Retina (tissue), 1 donor: ENCODE measurements around the gene TMEM74B.
A peak's percentile ranks its signal among the peaks of the same experiment; 100 is the strongest.

ENCODE experiments used
- DNase-seq: peaks from one replicate; pipeline ENCODE4 v3.0.0-alpha.2; 2016

TMEM74B gene

DNA sequence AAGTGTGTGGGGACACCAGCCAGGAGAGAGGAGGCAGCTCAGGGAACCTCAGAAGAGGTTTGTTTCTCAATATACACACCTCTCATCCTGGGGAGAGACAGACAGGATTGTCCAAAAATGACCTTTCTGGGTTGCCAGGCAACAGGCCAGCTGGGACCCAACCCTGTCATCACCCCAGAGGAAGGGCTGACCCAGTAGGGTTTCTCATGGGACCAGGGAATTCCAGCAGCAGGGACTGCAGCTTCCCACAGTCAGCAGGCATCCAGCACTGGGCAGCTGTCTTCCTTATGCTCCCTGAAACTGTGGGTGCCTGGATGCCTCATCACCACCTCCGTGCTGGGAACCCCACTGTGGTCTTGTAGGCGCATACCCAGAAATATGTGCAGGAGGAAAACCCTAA, 19.8 kb upstream of the TMEM74B start:
- no peak for DNase-seq

GRCh38 chr20:1204113-1204512, 19.3 kb upstream of the TMEM74B start:
- no peak for DNase-seq

DNA sequence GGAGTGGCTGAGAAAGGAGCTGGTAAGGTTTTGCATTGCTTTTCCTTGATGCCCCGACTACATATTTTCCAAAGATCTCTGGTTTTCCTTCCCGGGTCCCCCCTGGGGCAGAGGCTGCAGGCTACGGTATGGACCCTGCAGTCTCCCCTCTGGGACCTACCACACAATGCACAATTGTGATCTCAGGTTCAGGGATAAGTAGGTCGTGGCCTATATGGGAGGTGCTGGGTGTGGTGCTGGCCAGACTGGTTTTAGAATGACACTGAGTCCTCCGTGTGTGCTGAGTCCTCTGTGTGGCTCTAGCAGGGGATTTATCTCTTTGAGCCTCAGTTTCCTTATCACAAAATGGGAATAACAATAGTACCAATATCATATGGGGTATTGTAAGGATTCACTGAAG, 18.8 kb upstream of the TMEM74B start:
- DNase-seq = no peak

- no peak for DNase-seq
Observed at GRCh38 chr20:1202762-1203504, 18.2 kb upstream of the TMEM74B start, which contains the start of gene C20orf202. Gene C20orf202 (plus strand): TSS chr20:1203454. CDS start chr20:1203586, 132 bp downstream.

- no peak for DNase-seq
Observed at GRCh38 chr20:1199964-1200363, 15.2 kb upstream of the TMEM74B start.

DNA sequence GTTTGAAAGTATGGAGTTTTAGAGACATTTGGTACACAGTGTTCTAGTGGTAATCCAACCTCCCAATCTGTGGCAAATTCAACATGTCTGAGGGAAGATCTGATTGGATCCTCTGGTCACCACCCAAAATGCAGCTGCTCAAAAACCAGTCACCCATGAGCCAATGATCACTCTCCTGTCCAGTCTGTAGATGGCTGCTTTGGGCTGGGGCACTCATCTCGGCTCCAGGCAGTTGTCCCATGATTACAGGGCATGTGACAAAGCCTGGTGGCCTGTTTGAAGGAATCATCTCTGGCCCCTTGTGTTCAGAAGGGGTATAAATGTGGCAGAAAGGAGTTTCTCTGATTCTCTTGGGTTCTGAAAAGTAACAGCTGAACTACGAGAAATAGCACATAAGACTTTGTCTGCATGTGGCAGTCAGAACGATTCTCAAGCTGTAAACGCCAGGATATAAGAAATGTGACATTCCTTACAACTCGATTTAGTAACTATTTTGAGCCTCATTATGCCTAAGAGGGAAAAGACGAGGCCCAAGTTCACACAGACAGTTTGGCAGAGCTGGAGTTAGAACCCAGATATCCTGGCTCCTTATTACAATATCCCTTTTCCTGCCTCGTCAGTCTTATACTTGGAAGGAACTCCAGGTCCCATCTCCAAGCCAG, 14.6 kb upstream of the TMEM74B start:
- DNase-seq = no peak

DNA sequence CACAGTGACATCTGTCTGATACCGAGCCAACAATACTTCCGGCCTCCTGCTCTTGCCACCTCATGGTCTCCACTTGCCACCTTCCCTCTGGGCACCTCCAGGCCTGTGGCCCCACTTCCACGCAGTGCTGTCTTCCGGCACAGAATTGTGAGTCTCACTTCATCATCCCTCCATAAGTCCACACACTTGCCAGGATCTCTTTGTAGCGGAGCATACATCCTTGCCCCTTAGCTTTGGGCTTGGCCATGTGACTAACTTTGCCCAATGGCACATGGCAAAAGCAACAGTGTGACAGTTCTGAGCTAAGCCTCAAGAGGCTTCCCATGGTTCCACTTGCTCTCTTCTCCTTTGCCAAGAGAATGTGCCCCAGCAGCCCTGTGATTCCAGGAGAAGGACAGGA, 14.0 kb upstream of the TMEM74B start:
- DNase-seq = no peak

DNA sequence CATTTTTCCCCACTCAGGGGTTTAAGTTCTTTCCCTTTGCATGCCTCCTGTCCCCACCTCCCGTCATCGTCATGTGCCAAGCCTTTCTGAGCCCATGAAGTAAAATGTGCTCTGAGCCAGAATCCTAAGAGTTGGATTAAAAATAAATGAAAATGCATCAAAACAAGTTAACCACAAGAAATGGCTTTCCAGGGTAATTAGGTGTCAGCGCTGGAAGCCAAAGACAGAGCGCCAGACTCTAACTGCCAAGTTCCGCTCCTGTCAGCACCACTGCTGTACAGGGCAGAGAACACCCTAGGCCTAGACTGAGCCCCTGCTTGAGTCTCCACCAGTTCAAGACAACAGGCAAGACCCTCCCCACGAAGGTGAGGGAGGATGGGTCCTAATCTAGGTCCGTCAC, 13.0 kb upstream of the TMEM74B start:
- no peak for DNase-seq

DNA sequence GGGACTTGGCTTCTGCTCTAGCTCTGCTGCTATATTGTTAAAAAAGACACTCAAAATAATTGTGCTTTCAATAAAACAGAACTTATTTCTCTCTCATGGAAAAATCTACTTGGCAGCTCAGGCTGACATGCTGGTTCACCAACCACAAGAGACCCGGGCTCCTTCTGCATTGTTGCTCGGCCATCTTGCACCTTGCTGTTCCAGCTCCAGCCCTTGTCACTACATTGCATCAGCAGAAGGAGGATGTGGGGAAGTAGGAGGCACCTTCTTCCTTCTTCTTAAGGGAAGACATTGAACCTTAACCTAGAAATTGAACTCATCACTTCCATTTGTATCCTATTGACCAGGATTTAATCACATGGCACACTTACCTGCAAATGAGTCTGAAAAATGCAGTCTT, 11.9 kb upstream of the TMEM74B start:
- no peak for DNase-seq

- DNase-seq = no peak
Observed at GRCh38 chr20:1195226-1195625, 10.4 kb upstream of the TMEM74B start.

DNA sequence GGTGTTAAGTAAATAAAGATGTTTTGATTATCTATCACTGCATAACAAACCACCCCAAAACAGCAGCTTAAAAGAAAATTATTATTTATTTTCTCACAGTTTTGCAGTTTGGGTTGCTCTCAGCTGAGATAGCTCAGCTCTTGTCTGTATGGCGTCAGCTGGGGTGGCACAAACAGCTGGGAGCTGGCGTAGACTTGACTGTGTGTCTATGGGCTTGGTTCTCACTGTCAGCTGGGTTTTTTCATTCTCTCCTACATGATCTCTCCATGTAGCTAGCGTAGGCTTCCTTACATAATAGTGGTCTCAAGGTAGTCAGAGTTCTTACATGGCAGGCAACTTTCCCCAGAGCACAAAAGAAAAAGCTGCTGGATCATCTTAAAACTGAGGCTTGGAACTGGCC, 6.5 kb upstream of the TMEM74B start:
- DNase-seq = no peak

DNA sequence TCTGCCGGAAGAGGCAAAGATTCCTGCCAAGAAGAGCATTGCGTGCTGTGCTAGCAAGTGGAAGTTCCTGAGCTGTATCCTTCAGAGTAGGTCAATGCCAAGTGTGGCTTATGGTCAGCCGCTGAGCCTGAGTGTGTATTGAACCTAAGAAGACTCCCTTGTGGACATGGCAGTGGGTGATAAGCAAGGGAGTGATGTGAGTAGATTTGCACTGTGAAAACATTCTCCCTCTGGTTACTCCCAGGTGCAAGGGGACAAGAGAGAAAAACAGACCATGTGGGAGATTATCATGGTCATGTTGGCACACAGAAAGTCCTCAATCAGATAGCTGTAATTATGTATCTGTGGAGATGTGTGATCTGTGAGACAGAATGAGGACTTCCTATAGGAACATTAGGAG, 6.1 kb upstream of the TMEM74B start:
- DNase-seq = no peak

DNA sequence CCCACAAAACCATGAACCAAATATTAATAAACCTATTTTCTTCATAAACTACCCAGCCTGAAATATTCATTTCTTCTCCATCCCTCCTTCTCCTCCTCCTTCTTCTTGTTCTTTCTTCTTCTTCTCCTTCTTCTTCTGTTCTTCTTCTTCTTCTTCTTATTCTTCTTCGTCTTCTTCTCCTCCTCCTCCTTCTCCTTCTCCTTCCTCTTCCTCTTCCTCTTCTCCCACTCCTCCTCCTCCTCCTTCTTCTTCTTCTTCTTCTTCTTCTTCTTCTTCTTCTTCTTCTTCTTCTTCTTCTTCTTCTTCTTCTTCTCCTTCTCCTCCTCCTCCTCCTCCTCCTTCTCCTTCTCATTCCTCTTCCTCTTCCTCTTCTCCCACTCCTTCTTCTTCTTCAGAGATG, 5.0 kb upstream of the TMEM74B start:
- DNase-seq = no peak

DNA sequence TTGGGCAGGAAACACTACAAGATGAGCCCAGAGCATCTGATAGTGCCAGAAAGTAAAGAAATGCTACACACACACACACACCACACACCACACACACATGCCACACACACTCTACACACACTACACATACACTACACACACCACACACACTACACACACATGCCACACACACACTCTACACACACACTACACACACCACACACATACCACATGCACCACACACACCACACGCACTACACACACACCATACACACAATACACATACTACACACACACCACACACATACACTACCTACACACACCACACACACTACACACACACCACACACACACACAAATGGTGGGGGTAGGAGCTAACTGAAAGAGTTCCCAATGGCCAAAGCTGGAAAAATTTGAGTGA, 3.6 kb upstream of the TMEM74B start:
- DNase-seq = no peak

DNA sequence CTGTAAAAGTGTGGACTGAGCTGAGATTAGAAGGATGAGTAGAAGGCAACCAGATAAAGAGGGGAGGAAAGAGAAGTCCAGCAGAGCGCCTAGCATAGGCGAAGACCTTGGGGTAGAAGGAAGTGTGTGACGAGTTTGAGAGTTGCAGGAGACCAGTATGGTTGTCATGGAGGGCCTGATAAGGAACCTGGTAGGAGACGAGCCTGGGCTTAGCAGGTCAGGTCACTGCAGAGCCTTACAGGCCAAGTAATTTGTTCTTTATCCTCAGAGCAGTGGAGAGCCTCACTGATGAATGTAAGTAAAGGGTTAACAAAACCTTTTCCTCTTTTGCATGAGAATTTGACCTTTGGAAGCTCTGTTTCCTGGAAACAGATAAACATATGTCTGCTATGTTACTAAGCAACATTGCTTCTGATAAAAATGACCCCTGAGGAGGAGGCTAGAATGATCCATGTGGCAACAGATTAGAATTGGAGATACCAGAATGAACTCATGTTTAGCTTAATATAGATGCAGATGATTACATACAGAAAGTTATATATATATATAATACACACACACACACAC, 2.9 kb upstream of the TMEM74B start:
- no peak for DNase-seq

DNA sequence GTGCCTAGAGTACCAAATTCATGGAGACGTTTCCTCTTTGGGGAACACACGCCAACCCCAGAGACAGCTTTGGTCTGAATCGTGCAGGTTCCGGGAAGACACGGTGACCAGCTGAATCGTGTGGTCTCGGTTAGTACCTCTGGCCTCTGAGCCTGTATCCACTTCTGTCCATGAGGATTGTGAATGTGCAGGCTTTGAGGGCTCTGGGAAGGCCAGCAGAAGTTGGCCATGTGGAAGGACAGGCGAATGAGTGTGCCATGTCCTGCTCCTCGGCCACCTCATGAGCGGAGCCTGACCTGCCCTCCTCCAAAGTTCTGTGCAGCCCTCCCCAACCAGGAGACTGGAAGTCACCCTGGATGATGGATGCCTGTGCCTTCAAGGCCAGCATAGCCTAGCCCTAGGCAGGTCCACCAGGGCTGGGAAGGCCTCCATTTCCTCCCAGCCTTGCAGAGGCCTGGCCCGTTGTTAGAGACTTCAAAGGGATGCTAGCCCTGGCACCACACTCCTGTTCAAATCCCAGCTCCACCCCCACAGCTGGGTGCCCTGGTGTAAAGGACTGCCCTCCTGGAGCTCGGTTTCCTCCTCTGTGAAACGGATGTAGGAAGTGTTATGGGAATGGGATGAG, 1.7 kb upstream of the TMEM74B start:
- DNase-seq = no peak

DNA sequence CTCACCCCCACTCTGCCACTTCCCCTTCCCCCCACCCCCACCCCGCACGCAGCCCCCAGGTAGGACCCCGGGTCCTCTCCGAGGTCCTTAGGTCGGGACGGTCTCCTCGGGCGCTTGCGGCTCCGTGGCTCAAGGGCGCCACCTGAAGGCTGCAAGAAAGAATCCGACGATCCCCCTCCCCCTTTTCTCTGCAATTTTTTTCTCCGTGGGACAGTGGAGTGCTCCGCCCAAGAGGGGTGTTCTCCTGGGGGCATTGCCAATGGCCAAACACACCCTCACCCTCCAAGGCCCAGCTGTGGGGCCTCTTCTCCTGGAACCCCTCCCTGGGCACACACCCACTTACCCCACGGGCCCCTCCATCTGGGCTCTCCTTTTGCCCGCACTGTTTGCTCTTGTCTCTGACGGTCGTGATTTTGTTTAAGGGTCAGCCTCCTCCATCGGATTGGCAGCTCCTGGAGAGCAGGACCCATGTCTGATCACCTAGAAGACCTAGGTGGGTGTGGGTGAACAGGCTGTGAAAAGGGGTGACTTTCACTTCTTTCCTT, 1.1 kb upstream of the TMEM74B start:
- peak; percentile 62 for DNase-seq

- no peak for DNase-seq
Observed at GRCh38 chr20:1185316-1185741, 548 bp upstream of the TMEM74B start.

DNA sequence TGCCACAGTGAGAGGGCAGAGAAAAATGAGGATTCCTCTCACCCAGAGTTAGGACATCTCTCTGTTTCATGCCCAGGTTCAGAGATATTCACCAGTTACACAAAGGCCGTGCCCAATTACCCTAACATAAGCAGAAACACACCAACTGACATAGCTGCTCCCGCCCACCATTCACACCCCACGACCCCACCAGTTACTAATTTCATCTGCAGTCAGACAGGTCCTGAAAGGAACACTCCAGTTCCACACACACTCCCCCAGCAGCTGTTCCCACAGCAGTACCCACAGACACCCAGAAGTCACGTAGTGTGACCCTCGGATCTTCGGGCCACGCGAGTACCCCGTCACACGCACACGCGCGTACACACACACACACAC, 532 bp downstream of the TMEM74B start:
- no peak for DNase-seq

DNA sequence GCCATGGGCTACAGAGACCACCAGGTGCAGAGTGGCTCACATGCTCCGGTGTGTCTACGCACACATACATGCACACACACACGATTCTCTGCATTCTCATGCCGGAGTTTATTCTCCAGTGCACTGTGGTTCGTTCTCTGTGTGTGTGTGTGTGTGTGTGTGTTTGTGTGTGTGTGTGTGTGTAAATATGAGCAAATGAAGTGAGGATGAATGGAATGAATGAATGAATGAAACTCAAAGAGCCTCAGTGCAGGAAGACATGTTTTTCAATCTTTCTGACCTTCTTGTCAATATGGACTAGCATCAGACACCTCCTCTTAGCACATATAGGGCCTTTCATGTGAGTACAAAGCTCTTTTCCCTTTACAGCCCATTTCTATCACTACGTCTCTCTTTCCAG, 1.6 kb downstream of the TMEM74B start:
- DNase-seq = no peak

GRCh38 chr20:1182106-1182505, 2.7 kb downstream of the TMEM74B start:
- no peak for DNase-seq

DNA sequence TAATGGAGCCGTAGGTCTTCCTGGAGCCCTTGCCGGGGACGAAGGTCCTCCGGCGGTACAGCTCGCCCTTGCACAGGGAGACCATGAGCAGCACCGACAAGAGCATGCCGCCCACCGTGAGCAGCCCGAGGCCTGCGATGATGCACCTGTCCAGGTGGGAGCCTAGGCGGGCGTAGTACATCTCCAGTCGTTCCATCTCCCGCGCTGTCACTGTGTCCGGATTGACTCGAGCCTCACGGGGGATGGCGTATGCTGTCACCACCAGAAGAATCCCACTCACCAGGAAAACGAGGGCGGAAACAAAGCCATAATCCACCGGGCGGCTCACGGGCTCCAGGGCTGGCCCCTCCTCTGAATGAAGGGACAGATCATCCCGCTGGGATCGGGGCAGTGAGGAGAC, 3.8 kb downstream of the TMEM74B start:
- no peak for DNase-seq

- no peak for DNase-seq
Observed at GRCh38 chr20:1178623-1179022, 6.2 kb downstream of the TMEM74B start.

GRCh38 chr20:1178103-1178502, 6.7 kb downstream of the TMEM74B start:
- no peak for DNase-seq
